MCF 10A (cell line): ENCODE measurements around the gene GNG7. TPM values are rescaled to one million over a fixed set of nuclear protein-coding genes. Genes with fewer than 3 reads are reported as not detected.

Experiments used
- BruUV-seq: library from RNA; stranded (reverse); fragments of 400-500 nt; replicated peaks from 2 replicates; lab custom pipeline; 2021; lab: Mats Ljungman, UMichigan
- CTCF ChIA-PET: fragments of 300-600 bp; sonication (Branson Sonifier 250); formaldehyde crosslinking; extraction: SDS; loops from one replicate; lab custom pipeline; 2021; ENCODE audit warnings: antibody characterized with exemption, inconsistent platforms; lab: Yijun Ruan, JAX
- POLR2A ChIA-PET: fragments of 300-600, 350-650 bp; sonication (Branson Sonifier 250); formaldehyde crosslinking; extraction: SDS; loops from one replicate; lab custom pipeline; 2020; ENCODE audit warnings: antibody characterized with exemption, inconsistent platforms; lab: Yijun Ruan, JAX
- DNase-seq: peaks from one replicate; pipeline ENCODE4 v3.0.0-alpha.2; 2018; ENCODE audit not compliant: unreplicated experiment
- H3K27ac Mint-ChIP-seq: one replicate; pipeline ENCODE4 v1.8.0; 2022; ENCODE audit warnings: mild to moderate bottlenecking, low read depth, mixed read lengths; ENCODE audit not compliant: unreplicated experiment
- H3K27me3 Mint-ChIP-seq: one replicate; pipeline ENCODE4 v1.8.0; 2022; ENCODE audit warnings: mixed read lengths; ENCODE audit not compliant: insufficient read depth, unreplicated experiment
- H3K36me3 Mint-ChIP-seq: one replicate; pipeline ENCODE4 v1.8.0; 2022; ENCODE audit warnings: mild to moderate bottlenecking, moderate library complexity, mixed read lengths; ENCODE audit not compliant: insufficient read depth, unreplicated experiment
- H3K4me1 Mint-ChIP-seq: one replicate; pipeline ENCODE4 v1.8.0; 2022; ENCODE audit warnings: mixed read lengths; ENCODE audit not compliant: insufficient read depth, unreplicated experiment
- H3K4me3 Mint-ChIP-seq: one replicate; pipeline ENCODE4 v1.8.0; 2022; ENCODE audit warnings: mild to moderate bottlenecking, moderate library complexity, mixed read lengths; ENCODE audit not compliant: unreplicated experiment
- H3K9me3 Mint-ChIP-seq: one replicate; pipeline ENCODE4 v1.8.0; 2022; ENCODE audit warnings: mixed read lengths; ENCODE audit not compliant: unreplicated experiment
- intact Hi-C: fragments of 100-400 bp; cut with micrococcal nuclease; formaldehyde crosslinking; loops from 2 replicates; pipeline ENCODE4 v1.14.1; 2022
- total RNA-seq: library from RNA; stranded (reverse); gene quantifications from 2 replicates; pipeline ENCODE4 v1.2.3, GENCODE V29; 2022
- TF ChIP-seq, protein P1 (sequence below): fragments of 200-600 bp; IDR thresholded peaks from one replicate; pipeline ENCODE4 v1.8.0; 2022; ENCODE audit warnings: antibody characterized with exemption, mild to moderate bottlenecking; ENCODE audit not compliant: unreplicated experiment

GNG7 gene
- total RNA-seq, 1 experiment from 2014 or later = 0.51 TPM

- Mint-ChIP-seq H3K27ac (no peak overlapping the region), H3K4me3 (no peak overlapping the region), H3K9me3 (no peaks in the 10 kb centered on the region), H3K36me3 (no peaks in the 10 kb centered on the region), H3K4me1 (no peaks in the 10 kb centered on the region), H3K27me3 (peaks cover 15% of the 10 kb centered on the region)
- TF ChIP-seq, protein P1, sequence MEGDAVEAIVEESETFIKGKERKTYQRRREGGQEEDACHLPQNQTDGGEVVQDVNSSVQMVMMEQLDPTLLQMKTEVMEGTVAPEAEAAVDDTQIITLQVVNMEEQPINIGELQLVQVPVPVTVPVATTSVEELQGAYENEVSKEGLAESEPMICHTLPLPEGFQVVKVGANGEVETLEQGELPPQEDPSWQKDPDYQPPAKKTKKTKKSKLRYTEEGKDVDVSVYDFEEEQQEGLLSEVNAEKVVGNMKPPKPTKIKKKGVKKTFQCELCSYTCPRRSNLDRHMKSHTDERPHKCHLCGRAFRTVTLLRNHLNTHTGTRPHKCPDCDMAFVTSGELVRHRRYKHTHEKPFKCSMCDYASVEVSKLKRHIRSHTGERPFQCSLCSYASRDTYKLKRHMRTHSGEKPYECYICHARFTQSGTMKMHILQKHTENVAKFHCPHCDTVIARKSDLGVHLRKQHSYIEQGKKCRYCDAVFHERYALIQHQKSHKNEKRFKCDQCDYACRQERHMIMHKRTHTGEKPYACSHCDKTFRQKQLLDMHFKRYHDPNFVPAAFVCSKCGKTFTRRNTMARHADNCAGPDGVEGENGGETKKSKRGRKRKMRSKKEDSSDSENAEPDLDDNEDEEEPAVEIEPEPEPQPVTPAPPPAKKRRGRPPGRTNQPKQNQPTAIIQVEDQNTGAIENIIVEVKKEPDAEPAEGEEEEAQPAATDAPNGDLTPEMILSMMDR = no peak
- no peak for DNase-seq
- BruUV-seq = no TSS peak
- ChIA-PET CTCF (interaction anchor here (0.7 to 6.2 kb wide), 3 partner anchors 21 to 100 kb away, joined by 3 to 86 read pairs (median 5); no protein-coding TSS in a partner anchor), POLR2A (interaction anchor here (0.9 kb wide), 1 partner anchor 11 kb away, joined by 3 read pairs; no protein-coding TSS in a partner anchor)
- intact Hi-C loops = no loop called here
These were observed 44.9 kb upstream of the GNG7 start for GRCh38 chr19:2747349-2747748.

DNA sequence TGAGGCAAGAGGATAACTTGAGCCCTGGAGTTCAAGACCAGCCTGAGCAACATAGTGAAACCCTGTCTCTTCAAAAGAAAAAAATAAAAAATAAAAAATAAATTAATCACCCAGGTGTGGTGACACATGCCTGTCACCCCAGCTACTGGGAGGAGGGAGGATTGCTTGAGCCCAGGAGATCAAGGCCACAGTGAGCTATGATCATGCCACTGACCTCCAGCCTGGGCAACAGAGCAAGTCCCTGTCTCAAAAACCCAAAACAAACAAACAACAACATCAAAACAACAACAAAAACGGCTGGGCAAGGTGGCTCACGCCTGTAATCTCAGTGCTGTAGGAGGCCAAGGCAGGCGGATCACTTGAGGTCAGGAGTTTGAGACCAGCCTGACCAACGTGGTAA lies 41.6 kb upstream of the GNG7 start:
- H3K4me1 Mint-ChIP-seq = no peaks in the 10 kb centered on the region
- peaks cover 18% of the 10 kb centered on the region for H3K27me3 Mint-ChIP-seq
- DNase-seq = no peak
- intact Hi-C loops = no loop called here
- no TSS peak for BruUV-seq
- ChIA-PET POLR2A (interaction anchor here (0.6 to 1.0 kb wide), 2 partner anchors 40 to 165 kb away, joined by 3 to 4 read pairs; no protein-coding TSS in a partner anchor), CTCF (no interaction called here)
- no peak overlapping the region for H3K27ac Mint-ChIP-seq
- no peaks in the 10 kb centered on the region for H3K9me3 Mint-ChIP-seq
- TF ChIP-seq, protein P1 = no peak
- no peaks in the 10 kb centered on the region for H3K36me3 Mint-ChIP-seq
- H3K4me3 Mint-ChIP-seq = no peak overlapping the region

DNA sequence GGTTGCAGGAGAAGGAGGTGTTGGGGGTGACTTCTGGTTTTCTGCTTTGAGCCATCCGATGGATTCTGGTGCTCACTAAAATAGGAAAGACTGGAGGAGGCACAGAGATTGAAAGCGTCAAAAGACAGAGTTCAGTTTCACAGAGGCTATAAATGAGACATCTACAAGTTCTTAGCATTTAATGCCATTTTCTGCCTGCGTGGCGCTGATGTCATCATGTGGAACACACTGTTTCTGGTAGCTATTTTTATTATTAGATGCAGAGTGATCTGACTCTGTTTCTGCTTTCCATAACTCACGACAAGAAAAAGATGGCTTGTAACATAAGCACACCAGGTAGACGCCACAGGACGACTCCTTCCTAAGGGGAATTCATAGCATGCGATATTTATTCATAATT lies 40.6 kb upstream of the GNG7 start:
- Mint-ChIP-seq H3K9me3 (no peaks in the 10 kb centered on the region), H3K4me1 (peaks cover 6% of the 10 kb centered on the region), H3K4me3 (no peak overlapping the region), H3K27ac (no peak overlapping the region), H3K27me3 (peaks cover 18% of the 10 kb centered on the region), H3K36me3 (no peaks in the 10 kb centered on the region)
- ChIA-PET CTCF (interaction anchor here (0.6 kb wide), 1 partner anchor 363 kb away, joined by 5 read pairs; no protein-coding TSS in a partner anchor), POLR2A (interaction anchor here (1.0 kb wide), 1 partner anchor 41 kb away, joined by 4 read pairs; no protein-coding TSS in a partner anchor)
- intact Hi-C loops = no loop called here
- BruUV-seq = no TSS peak
- TF ChIP-seq, protein P1 = no peak
- no peak for DNase-seq

- Mint-ChIP-seq H3K9me3 (no peaks in the 10 kb centered on the region), H3K4me3 (peak overlapping the region; percentile 76), H3K36me3 (no peaks in the 10 kb centered on the region), H3K27me3 (peaks cover 18% of the 10 kb centered on the region), H3K4me1 (peaks cover 6% of the 10 kb centered on the region), H3K27ac (no peak overlapping the region)
- POLR2A ChIA-PET = interaction anchor here (0.5 to 0.7 kb wide), 3 partner anchors 25 to 112 kb away, joined by 3 read pairs; no protein-coding TSS in a partner anchor
- intact Hi-C loops = no loop called here
- no peak for DNase-seq
- TF ChIP-seq, protein P1 = no peak
- CTCF ChIA-PET = no interaction called here
- no TSS peak for BruUV-seq
These were observed 37.8 kb upstream of the GNG7 start for GRCh38 chr19:2740314-2740656.
